HepG2 (cell line): Measurements from ENCODE around the gene DNAJC4. TPM values are rescaled to one million over a fixed set of nuclear protein-coding genes. Genes with fewer than 3 reads are reported as not detected.
A peak's percentile ranks its signal among the peaks of the same experiment; 100 is the strongest.

Experiments used
- ATAC-seq: fragments of 200-7000 bp; cut with Tn5 transposase; 3 replicates; pipeline ENCODE4 v1.9.1; 2020; ENCODE audit warnings: mild to moderate bottlenecking, moderate library complexity
- BruUV-seq: library from RNA; stranded (reverse); fragments of 400-500 nt; replicated peaks from 2 replicates; lab custom pipeline; 2021; lab: Mats Ljungman, UMichigan
- CTCF ChIA-PET: fragments of 300-600 bp; formaldehyde crosslinking; extraction: SDS; loops from one replicate; lab custom pipeline; 2021; ENCODE audit warnings: low total read pairs, inconsistent platforms, low intra/inter-chr PET ratio; lab: Yijun Ruan, JAX
- POLR2A ChIA-PET: fragments of 350-600 bp; sonication (Branson Sonifier 250); formaldehyde crosslinking; loops from one replicate; lab custom pipeline; 2020; ENCODE audit warnings: antibody characterized with exemption, inconsistent platforms; lab: Yijun Ruan, JAX
- DNase-seq: peaks from one replicate; pipeline ENCODE4 v3.0.0-alpha.2; 2015; ENCODE audit warnings: low spot score
- FAIRE-seq: peaks from 3 replicates; lab custom pipeline; 2011; peaks lifted over from hg19 to GRCh38; lab: Jason Lieb, UNC
- H2AFZ ChIP-seq: one replicate; pipeline ENCODE4 v1.6.1; 2011; ENCODE audit warnings: low read length, inconsistent platforms
- H3K27ac ChIP-seq: fragments of 300-600 bp; 3 replicates; pipeline ENCODE4 v1.8.0; 2011; ENCODE audit warnings: mixed run types, mild to moderate bottlenecking, mixed read lengths, low read length, inconsistent platforms; ENCODE audit not compliant: insufficient read depth; ENCODE audit errors: extremely low read length
- H3K27me3 ChIP-seq, 2 experiments: fragments of 200-600 bp in 1 of 2; 2 replicates in 1 of 2; 3 replicates in 1 of 2; pipeline versions ENCODE4 v1.6.0 to v1.8.0; 2011; ENCODE audit warnings: low read length in 2 of 2, mild to moderate bottlenecking in 2 of 2, moderate library complexity in 2 of 2, inconsistent platforms in 1 of 2; ENCODE audit not compliant: insufficient read depth in 2 of 2, control insufficient read depth in 1 of 2
- H3K36me3 ChIP-seq, 2 experiments: fragments of 200-600 bp in 1 of 2; replicated peaks in 1 of 2; 2 replicates in 1 of 2; 3 replicates in 1 of 2; pipeline versions ENCODE4 v1.5.1 to v1.8.0; 2011; ENCODE audit warnings: low read length in 2 of 2, inconsistent platforms in 1 of 2; ENCODE audit not compliant: insufficient read depth in 2 of 2, control insufficient read depth in 1 of 2
- H3K4me1 ChIP-seq: 2 replicates; pipeline ENCODE4 v1.5.1; 2012; ENCODE audit warnings: low read length, inconsistent platforms; ENCODE audit not compliant: insufficient read depth
- H3K4me2 ChIP-seq: 2 replicates; pipeline ENCODE4 v1.6.0; 2011; ENCODE audit warnings: low read depth, low read length, inconsistent platforms
- H3K4me3 ChIP-seq, 3 experiments: fragments of 200-600 bp in 1 of 3; sonication (generic), shearing (Covaris generic) in 1 of 3; replicated peaks in 1 of 3; 2 replicates each; pipeline ENCODE4 v1.5.1; 2011 to 2016; ENCODE audit warnings: low read length in 3 of 3, inconsistent platforms in 2 of 3, low read depth in 2 of 3, mild to moderate bottlenecking in 2 of 3, control low read depth in 1 of 3, mixed read lengths in 1 of 3; ENCODE audit not compliant: insufficient read depth in 1 of 3
- H3K79me2 ChIP-seq: one replicate; pipeline ENCODE4 v1.6.1; 2011; ENCODE audit warnings: low read length, inconsistent platforms; ENCODE audit not compliant: insufficient read depth
- H3K9ac ChIP-seq: 2 replicates; pipeline ENCODE4 v1.6.0; 2011; ENCODE audit warnings: mild to moderate bottlenecking, low read depth, low read length, inconsistent platforms; ENCODE audit not compliant: insufficient read depth
- H3K9me3 ChIP-seq: 2 replicates; pipeline ENCODE4 v1.5.1; 2012; ENCODE audit warnings: mild to moderate bottlenecking, low read length
- H4K20me1 ChIP-seq: 2 replicates; pipeline ENCODE4 v1.6.0; 2011; ENCODE audit warnings: inconsistent platforms, mild to moderate bottlenecking, low read length, moderate library complexity; ENCODE audit not compliant: insufficient read depth
- CEBPZ ChIP-seq: IDR thresholded peaks from 2 replicates; pipeline ENCODE4 v1.6.1; 2012; ENCODE audit warnings: low read length, improper control_type of control experiment
- PHF5A ChIP-seq: IDR thresholded peaks from one replicate; pipeline ENCODE4 v1.6.1; 2018; ENCODE audit warnings: low read depth, missing genetic modification reagents; ENCODE audit not compliant: unreplicated experiment
- ZBTB33 ChIP-seq: sonication (generic); formaldehyde crosslinking; IDR thresholded peaks from 2 replicates; pipeline ENCODE4 v1.4.0; 2020; ENCODE audit warnings: missing genetic modification reagents
- ZNF121 ChIP-seq: sonication (generic); formaldehyde crosslinking; IDR thresholded peaks from 2 replicates; pipeline ENCODE4 v1.5.0; 2020; ENCODE audit warnings: mild to moderate bottlenecking, missing genetic modification reagents
- ZNF20 ChIP-seq: sonication (generic); formaldehyde crosslinking; IDR thresholded peaks from 2 replicates; pipeline ENCODE4 v1.4.0; 2020; ENCODE audit warnings: mild to moderate bottlenecking, moderate library complexity, missing genetic modification reagents
- ZNF275 ChIP-seq: sonication (generic); formaldehyde crosslinking; IDR thresholded peaks from 2 replicates; pipeline ENCODE4 v1.8.0; 2022; ENCODE audit warnings: missing genetic modification reagents, mild to moderate bottlenecking, inconsistent platforms, borderline replicate concordance
- ZNF430 ChIP-seq: sonication (generic); formaldehyde crosslinking; IDR thresholded peaks from 2 replicates; pipeline ENCODE4 v1.9.0; 2021; ENCODE audit warnings: mild to moderate bottlenecking, missing genetic modification reagents
- WGBS: methylation state at CpG from one replicate; pipeline ENCODE4 v1.1.6; 2017; ENCODE audit warnings: low lambda C conversion rate; 5-methylcytosine and 5-hydroxymethylcytosine counted together
- in situ Hi-C: cut with HindIII; loops from 2 replicates; pipeline ENCODE4 v1.10.0; 2017; ENCODE audit warnings: low pct_unique_long_range_greater_than_20kb; ENCODE audit not compliant: extremely low pct_ligation_motif_present
- intact Hi-C: fragments of 100-400 bp; cut with micrococcal nuclease; formaldehyde crosslinking; loops from one replicate; pipeline ENCODE4 v1.10.0; 2022; ENCODE audit not compliant: unreplicated experiment
- polyA plus RNA-seq, 8 experiments: library from polyadenylated mRNA; depleted of rRNA in 3 of 8; stranded (reverse) in 7 of 8; unstranded in 1 of 8; fragments of >200 nt; fragmentation: Illumina TruSeq in 4 of 8; extraction: Trizol in 4 of 8; gene quantifications; 2 replicates each; pipeline versions ENCODE4 v1.2.1 to v1.2.3, GENCODE V29; 2011 to 2016; ENCODE audit warnings: low read depth in 4 of 8, missing spikeins in 1 of 8, mixed read lengths in 1 of 8; ENCODE audit not compliant: insufficient read depth in 1 of 8
- total RNA-seq, 5 experiments: library from RNA; depleted of rRNA; stranded (reverse); fragments of >200 nt; fragmentation: Illumina TruSeq; extraction: Trizol; gene quantifications; 2 replicates each; pipeline ENCODE4 v1.2.3, GENCODE V29; 2016; ENCODE audit warnings: low read depth in 1 of 5

The DNAJC4 gene
- total and polyA plus RNA-seq, 2 of the 13 experiments (the other 11 are each of a cell fraction or from before 2014, with no cell fraction given) = 10.3 to 60.8 TPM

- TF ChIP-seq CEBPZ = no peak
Measured at GRCh38 chr11:64278576-64279190, 48.3 kb downstream of the DNAJC4 start (continued).

- Histone ChIP-seq H3K79me2 (no peaks in the 10 kb centered on the region), H3K4me3 (no peak overlapping the region), H3K27me3 (no peaks in the 10 kb centered on the region; a peak in 1 of 5 replicates), H4K20me1 (no peaks in the 10 kb centered on the region), H3K36me3 (peaks cover under 1 to 2% of the 10 kb centered on the region in 2 experiments; a peak in 1 of 5 replicates), H3K9ac (no peak overlapping the region), H2AFZ (no peak overlapping the region), H3K4me1 (peaks cover 15% of the 10 kb centered on the region; the same call in 1 of the 2 replicates), H3K4me2 (no peak overlapping the region), H3K9me3 (no peaks in the 10 kb centered on the region), H3K27ac (no peak overlapping the region)
- ATAC-seq (no peak), DNase-seq (no peak), FAIRE-seq (no peak)
- in situ Hi-C loops (no loop called here), intact Hi-C loops (no loop called here)
- ChIA-PET CTCF (no interaction called here), POLR2A (interaction anchor here (4.6 kb wide), 1 partner anchor 11 kb away, joined by 48 read pairs; no protein-coding TSS in a partner anchor)
- no TSS peak for BruUV-seq
- WGBS = 95% methylated on average over 22 of the region's 22 CpGs
- no peak for TF ChIP-seq ZNF20 (CRISPR knock-in tag)
- TF ChIP-seq ZNF275 (CRISPR knock-in tag) = no peak
- no peak for TF ChIP-seq ZNF430
- 0 out of 2 replicates have a peak, but pooled peaks have one; percentile 57 for TF ChIP-seq ZNF121 (CRISPR knock-in tag)
- no peak for TF ChIP-seq PHF5A (CRISPR knock-in tag)
- TF ChIP-seq ZBTB33 (CRISPR knock-in tag) = peak; percentile 55; the same call in 1 of the 2 replicates
Measured at GRCh38 chr11:64281957-64282770, 51.8 kb downstream of the DNAJC4 start.
